K562 (cell line): ENCODE data around the gene IFTAP. TPM values are rescaled to one million over a fixed set of nuclear protein-coding genes. Genes with fewer than 3 reads are reported as not detected.

Source experiments
- CCNT2 ChIP-seq: IDR thresholded peaks from 2 replicates; pipeline ENCODE4 v1.6.1; 2011; ENCODE audit warnings: borderline replicate concordance, low read depth, mild to moderate bottlenecking, moderate library complexity, mixed read lengths, low read length; ENCODE audit not compliant: insufficient read length; ENCODE audit errors: extremely low read depth
- POLR2AphosphoS2 ChIP-seq: IDR thresholded peaks from 2 replicates; pipeline ENCODE4 v1.6.1; 2012; ENCODE audit warnings: low read length, improper control_type of control experiment
- SMARCA4 ChIP-seq: fragments of 450-650 bp; IDR thresholded peaks from 2 replicates; pipeline ENCODE4 v1.6.1; 2016
- STAT5A ChIP-seq: IDR thresholded peaks from 2 replicates; pipeline ENCODE4 v1.6.1; 2012; ENCODE audit warnings: low read length, inconsistent platforms, borderline replicate concordance
- STAT5B ChIP-seq: fragments of 250-450 bp; sonication (Bioruptor Pico); IDR thresholded peaks from 2 replicates; pipeline ENCODE4 v1.8.0; 2021; ENCODE audit warnings: mild to moderate bottlenecking, inconsistent platforms
- TEAD4 ChIP-seq, 2 experiments: sonication (generic) in 1 of 2; formaldehyde crosslinking in 1 of 2; IDR thresholded peaks; 2 replicates each; pipeline versions ENCODE4 v1.6.1 to v1.8.0; 2012 to 2022; ENCODE audit warnings: borderline replicate concordance in 1 of 2, inconsistent platforms in 1 of 2, low read length in 1 of 2, mild to moderate bottlenecking in 1 of 2, missing genetic modification reagents in 1 of 2
- ZNF766 ChIP-seq: fragments of 200-800 bp; sonication (Bioruptor generic); conservative IDR thresholded peaks from 2 replicates; pipeline ENCODE4 v1.6.1; 2016; ENCODE audit warnings: missing genetic modification characterization, missing compliant biosample characterization
- ZNF785 ChIP-seq: fragments of 250-450 bp; sonication (Bioruptor Pico); IDR thresholded peaks from 2 replicates; pipeline ENCODE4 v1.4.0; 2020; ENCODE audit warnings: mild to moderate bottlenecking
- polyA plus RNA-seq, 8 experiments: library from polyadenylated mRNA; depleted of rRNA in 4 of 8; stranded (reverse) in 5 of 8; unstranded in 3 of 8; fragments of >200 nt; fragmentation: Nextera tagmentation in 2 of 8; fragmentation: Illumina TruSeq in 1 of 8; extraction: Ambion mirVana in 2 of 8; extraction: Trizol in 1 of 8; gene quantifications; 2 replicates each; pipeline versions ENCODE4 v1.2.1 to v1.2.3, GENCODE V29; 2011 to 2014; ENCODE audit warnings: inconsistent platforms in 1 of 8, missing spikeins in 1 of 8
- total RNA-seq, 7 experiments: library from RNA; depleted of rRNA in 6 of 7; stranded (reverse); fragments of >200 nt in 6 of 7; fragmentation: Illumina TruSeq in 2 of 7; extraction: Trizol in 2 of 7; gene quantifications; 2 replicates each; pipeline versions ENCODE4 v1.2.1 to v1.2.3, GENCODE V29; 2011 to 2021; ENCODE audit warnings: low replicate concordance in 1 of 7
- TF ChIP-seq, protein P1 (sequence below), 3 experiments: fragments of 200-800 bp in 1 of 3; fragments of 250-450 bp in 1 of 3; fragments of 450-650 bp in 1 of 3; sonication (Bioruptor Pico) in 1 of 3; sonication (Bioruptor generic) in 1 of 3; formaldehyde crosslinking in 1 of 3; IDR thresholded peaks; 2 replicates each; pipeline versions ENCODE4 v1.6.1 to v1.8.0; 2016 to 2022; ENCODE audit warnings: mild to moderate bottlenecking in 2 of 3, missing genetic modification characterization in 2 of 3, missing compliant biosample characterization in 1 of 3, moderate library complexity in 1 of 3
- TF ChIP-seq, protein P2 (sequence below): fragments of 250-450 bp; sonication (Bioruptor Pico); IDR thresholded peaks from 2 replicates; pipeline ENCODE4 v1.8.0; 2021; ENCODE audit warnings: borderline replicate concordance, mild to moderate bottlenecking, moderate library complexity; ENCODE audit not compliant: poor library complexity, severe bottlenecking
- TF ChIP-seq, protein P3 (sequence below): sonication (generic); formaldehyde crosslinking; IDR thresholded peaks from 2 replicates; pipeline ENCODE4 v1.8.0; 2022; ENCODE audit warnings: mild to moderate bottlenecking, missing genetic modification reagents

IFTAP gene
- total and polyA plus RNA-seq, 9 of the 15 experiments (the other 6 are each of a cell fraction or from before 2014, with no cell fraction given): 9.2 to 30.0 (median 17.0) TPM

DNA sequence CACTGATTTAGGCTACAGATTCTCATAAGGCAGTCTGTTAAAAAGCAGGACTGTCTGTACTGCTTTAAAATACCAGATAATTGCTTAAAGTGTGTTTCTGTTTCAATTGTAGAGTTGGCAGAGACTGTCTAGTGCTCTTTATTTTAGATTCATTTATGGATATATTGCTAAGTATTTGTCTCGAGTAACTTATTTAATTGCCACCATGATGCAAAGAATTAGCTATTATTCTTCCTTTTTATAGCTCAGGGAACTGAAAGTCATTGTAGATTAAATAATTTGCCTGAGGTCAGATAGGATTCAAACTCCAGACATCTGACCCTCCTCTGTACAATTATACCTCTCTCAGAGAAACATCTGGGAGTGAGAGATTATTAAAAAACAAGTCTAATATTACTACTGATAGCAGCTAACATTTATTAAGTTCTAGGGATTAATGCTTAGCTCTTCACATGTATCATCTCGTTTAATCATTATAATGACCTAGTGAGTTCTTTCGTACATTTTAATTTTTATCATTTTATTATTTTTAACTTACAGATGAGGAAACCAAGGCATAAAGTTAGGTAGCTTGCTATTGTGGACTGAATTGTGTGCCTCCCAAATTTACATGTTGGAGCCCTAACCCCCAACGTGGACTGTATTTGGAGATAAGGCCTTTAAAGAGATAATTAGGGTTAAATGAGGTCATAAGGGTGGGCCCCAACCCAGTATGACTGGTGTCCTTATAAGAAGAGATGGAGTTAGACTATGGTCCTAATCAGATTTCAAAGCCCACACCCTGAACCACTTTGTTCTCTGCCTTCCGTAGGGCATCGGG, 23.5 kb downstream of the IFTAP start (continued):
- TF ChIP-seq, protein P1, sequence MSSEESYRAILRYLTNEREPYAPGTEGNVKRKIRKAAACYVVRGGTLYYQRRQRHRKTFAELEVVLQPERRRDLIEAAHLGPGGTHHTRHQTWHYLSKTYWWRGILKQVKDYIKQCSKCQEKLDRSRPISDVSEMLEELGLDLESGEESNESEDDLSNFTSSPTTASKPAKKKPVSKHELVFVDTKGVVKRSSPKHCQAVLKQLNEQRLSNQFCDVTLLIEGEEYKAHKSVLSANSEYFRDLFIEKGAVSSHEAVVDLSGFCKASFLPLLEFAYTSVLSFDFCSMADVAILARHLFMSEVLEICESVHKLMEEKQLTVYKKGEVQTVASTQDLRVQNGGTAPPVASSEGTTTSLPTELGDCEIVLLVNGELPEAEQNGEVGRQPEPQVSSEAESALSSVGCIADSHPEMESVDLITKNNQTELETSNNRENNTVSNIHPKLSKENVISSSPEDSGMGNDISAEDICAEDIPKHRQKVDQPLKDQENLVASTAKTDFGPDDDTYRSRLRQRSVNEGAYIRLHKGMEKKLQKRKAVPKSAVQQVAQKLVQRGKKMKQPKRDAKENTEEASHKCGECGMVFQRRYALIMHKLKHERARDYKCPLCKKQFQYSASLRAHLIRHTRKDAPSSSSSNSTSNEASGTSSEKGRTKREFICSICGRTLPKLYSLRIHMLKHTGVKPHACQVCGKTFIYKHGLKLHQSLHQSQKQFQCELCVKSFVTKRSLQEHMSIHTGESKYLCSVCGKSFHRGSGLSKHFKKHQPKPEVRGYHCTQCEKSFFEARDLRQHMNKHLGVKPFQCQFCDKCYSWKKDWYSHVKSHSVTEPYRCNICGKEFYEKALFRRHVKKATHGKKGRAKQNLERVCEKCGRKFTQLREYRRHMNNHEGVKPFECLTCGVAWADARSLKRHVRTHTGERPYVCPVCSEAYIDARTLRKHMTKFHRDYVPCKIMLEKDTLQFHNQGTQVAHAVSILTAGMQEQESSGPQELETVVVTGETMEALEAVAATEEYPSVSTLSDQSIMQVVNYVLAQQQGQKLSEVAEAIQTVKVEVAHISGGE (CRISPR knock-in tag; IDR thresholded peaks at IDR 0.05): 0 out of 6 replicates have a peak, but pooled peaks of 1 of the 3 experiments have one; percentile 31
- TF ChIP-seq, protein P2, sequence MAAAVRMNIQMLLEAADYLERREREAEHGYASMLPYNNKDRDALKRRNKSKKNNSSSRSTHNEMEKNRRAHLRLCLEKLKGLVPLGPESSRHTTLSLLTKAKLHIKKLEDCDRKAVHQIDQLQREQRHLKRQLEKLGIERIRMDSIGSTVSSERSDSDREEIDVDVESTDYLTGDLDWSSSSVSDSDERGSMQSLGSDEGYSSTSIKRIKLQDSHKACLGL (CRISPR knock-in tag): no peak
- TF ChIP-seq, protein P3, sequence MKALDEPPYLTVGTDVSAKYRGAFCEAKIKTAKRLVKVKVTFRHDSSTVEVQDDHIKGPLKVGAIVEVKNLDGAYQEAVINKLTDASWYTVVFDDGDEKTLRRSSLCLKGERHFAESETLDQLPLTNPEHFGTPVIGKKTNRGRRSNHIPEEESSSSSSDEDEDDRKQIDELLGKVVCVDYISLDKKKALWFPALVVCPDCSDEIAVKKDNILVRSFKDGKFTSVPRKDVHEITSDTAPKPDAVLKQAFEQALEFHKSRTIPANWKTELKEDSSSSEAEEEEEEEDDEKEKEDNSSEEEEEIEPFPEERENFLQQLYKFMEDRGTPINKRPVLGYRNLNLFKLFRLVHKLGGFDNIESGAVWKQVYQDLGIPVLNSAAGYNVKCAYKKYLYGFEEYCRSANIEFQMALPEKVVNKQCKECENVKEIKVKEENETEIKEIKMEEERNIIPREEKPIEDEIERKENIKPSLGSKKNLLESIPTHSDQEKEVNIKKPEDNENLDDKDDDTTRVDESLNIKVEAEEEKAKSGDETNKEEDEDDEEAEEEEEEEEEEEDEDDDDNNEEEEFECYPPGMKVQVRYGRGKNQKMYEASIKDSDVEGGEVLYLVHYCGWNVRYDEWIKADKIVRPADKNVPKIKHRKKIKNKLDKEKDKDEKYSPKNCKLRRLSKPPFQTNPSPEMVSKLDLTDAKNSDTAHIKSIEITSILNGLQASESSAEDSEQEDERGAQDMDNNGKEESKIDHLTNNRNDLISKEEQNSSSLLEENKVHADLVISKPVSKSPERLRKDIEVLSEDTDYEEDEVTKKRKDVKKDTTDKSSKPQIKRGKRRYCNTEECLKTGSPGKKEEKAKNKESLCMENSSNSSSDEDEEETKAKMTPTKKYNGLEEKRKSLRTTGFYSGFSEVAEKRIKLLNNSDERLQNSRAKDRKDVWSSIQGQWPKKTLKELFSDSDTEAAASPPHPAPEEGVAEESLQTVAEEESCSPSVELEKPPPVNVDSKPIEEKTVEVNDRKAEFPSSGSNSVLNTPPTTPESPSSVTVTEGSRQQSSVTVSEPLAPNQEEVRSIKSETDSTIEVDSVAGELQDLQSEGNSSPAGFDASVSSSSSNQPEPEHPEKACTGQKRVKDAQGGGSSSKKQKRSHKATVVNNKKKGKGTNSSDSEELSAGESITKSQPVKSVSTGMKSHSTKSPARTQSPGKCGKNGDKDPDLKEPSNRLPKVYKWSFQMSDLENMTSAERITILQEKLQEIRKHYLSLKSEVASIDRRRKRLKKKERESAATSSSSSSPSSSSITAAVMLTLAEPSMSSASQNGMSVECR (CRISPR knock-in tag): no peak
- no peak for TF ChIP-seq STAT5A
- peak; percentile 11; the same call in 1 of the 2 replicates for TF ChIP-seq TEAD4 (IDR thresholded peaks at IDR 0.05; ENCODE audit: low read length)
- no peak for TF ChIP-seq TEAD4 (CRISPR knock-in tag; IDR thresholded peaks at IDR 0.05; ENCODE audit: borderline replicate concordance)
- TF ChIP-seq POLR2AphosphoS2: no peak
- peak; percentile 32; the same call in 1 of the 2 replicates for TF ChIP-seq SMARCA4
- no peak for TF ChIP-seq STAT5B (CRISPR knock-in tag)
- no peak for TF ChIP-seq CCNT2
- no peak for TF ChIP-seq ZNF785 (CRISPR knock-in tag)
- 0 out of 2 replicates have a peak, but pooled peaks have one; percentile 30 for TF ChIP-seq ZNF766
